ENCODE measurements around the gene ARHGEF10L.

ARHGEF10L gene

DNA sequence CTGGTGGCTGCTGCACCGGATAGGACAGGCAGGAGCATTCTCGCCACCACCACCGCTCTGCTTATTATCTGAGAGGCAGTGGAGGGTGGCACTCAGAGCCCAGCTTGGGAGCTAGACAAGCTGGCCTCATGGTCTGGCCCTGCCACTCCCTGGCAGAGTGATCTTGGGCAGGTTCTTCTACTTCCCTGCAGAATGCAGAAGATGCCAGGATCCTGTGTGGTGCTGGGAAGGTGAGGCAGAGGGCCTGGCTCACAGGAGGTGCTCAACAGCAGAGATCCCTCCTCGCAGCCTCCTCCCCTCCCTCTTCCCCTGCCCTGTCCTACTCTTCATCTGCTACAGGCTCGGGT lies 60.4 kb downstream of the ARHGEF10L start:
- no peak for DNase-seq
- intact Hi-C loops (cut with DNase I; ENCODE audit: low total_unique reads) = no loop called here
- H3K4me3 ChIP-seq = no peak overlapping the region
- H3K9me3 ChIP-seq = no peaks in the 10 kb centered on the region
- no peaks in the 10 kb centered on the region for H3K27me3 ChIP-seq
- peaks cover 0 to 100% (median 58%) of the 10 kb centered on the region in 4 donors for H3K4me1 ChIP-seq
- peaks cover 7 to 22% (median 20%) of the 10 kb centered on the region in 3 donors for H3K36me3 ChIP-seq
- TF ChIP-seq, protein P1, sequence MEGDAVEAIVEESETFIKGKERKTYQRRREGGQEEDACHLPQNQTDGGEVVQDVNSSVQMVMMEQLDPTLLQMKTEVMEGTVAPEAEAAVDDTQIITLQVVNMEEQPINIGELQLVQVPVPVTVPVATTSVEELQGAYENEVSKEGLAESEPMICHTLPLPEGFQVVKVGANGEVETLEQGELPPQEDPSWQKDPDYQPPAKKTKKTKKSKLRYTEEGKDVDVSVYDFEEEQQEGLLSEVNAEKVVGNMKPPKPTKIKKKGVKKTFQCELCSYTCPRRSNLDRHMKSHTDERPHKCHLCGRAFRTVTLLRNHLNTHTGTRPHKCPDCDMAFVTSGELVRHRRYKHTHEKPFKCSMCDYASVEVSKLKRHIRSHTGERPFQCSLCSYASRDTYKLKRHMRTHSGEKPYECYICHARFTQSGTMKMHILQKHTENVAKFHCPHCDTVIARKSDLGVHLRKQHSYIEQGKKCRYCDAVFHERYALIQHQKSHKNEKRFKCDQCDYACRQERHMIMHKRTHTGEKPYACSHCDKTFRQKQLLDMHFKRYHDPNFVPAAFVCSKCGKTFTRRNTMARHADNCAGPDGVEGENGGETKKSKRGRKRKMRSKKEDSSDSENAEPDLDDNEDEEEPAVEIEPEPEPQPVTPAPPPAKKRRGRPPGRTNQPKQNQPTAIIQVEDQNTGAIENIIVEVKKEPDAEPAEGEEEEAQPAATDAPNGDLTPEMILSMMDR (IDR thresholded peaks at IDR 0.05) = no peak
- peak overlapping the region; percentile 100 for H3K27ac ChIP-seq

DNA sequence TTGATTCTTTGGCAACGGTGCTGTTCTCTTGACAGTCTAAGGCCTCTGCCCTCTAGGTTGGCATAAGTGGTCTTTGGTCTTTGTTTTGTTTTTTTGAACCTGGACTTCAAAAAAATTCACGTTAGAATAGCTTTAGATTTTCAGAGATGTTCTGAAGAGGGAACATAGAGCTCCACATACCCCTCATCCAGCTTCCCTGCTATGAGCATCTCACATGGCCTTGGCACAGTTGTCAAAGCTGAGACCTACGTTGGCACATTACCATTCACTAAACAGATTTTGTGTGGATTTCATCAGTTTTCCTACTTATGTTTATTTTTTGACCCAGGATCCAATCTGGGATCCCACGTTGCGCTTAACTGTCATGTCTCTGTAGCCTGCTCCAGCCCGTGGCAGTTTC lies 60.8 kb downstream of the ARHGEF10L start:
- intact Hi-C loops (cut with DNase I; ENCODE audit: low total_unique reads) = no loop called here
- TF ChIP-seq, protein P1 (IDR thresholded peaks at IDR 0.05) = no peak
- H3K4me3 ChIP-seq = no peak overlapping the region
- H3K36me3 ChIP-seq = peaks cover 10 to 24% (median 20%) of the 10 kb centered on the region in 3 donors
- no peak for DNase-seq
- H3K27ac ChIP-seq = peak overlapping the region; percentile 100
- no peaks in the 10 kb centered on the region for H3K27me3 ChIP-seq
- H3K4me1 ChIP-seq = peaks cover 0 to 100% (median 60%) of the 10 kb centered on the region in 4 donors
- H3K9me3 ChIP-seq = no peaks in the 10 kb centered on the region

DNA sequence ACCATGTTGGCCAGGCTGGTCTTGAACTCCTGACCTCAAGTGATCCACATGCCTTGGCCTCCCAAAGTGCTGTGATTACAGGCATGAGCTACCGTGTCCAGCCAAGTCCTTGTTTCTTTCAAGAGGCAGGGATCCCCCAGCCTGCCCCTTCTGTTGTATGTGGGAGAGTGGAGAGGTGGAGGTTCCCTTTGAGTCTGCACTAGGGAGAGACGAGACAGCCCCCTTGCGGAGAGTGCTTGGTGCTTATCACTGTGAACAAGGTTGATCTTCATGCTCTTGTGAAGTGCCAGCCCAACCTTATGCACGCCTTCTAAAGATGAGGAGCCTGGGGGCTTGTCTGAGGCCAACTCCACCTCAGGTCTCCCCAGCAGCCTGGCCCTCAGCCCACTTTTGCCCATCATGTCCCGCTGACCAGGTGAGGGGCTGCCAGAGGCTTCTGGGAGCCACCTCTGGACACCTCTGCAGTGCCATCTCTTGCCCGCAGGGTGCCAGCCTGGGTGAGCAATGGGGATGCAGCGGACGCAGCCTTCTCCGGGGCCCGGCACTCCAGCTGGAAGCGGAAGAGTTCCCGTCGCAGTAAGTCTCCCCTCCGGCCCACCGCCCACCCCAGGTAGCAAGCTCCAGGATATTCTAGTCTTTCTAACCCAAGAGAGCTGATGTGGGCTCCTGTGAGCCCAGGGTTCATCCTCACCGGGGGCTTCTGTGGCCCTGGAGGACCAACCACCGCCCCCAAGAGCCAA lies 62.3 kb downstream of the ARHGEF10L start:
- Histone ChIP-seq H3K27ac (peak overlapping the region; percentile 100), H3K36me3 (peaks cover 10 to 28% (median 20%) of the 10 kb centered on the region in 3 donors), H3K27me3 (no peaks in the 10 kb centered on the region), H3K9me3 (no peaks in the 10 kb centered on the region), H3K4me1 (peaks cover 0 to 100% (median 59%) of the 10 kb centered on the region in 4 donors), H3K4me3 (no peak overlapping the region)
- TF ChIP-seq, protein P1 (IDR thresholded peaks at IDR 0.05) = no peak
- DNase-seq = no peak
- intact Hi-C loops (cut with DNase I; ENCODE audit: low total_unique reads) = no loop called here

DNA sequence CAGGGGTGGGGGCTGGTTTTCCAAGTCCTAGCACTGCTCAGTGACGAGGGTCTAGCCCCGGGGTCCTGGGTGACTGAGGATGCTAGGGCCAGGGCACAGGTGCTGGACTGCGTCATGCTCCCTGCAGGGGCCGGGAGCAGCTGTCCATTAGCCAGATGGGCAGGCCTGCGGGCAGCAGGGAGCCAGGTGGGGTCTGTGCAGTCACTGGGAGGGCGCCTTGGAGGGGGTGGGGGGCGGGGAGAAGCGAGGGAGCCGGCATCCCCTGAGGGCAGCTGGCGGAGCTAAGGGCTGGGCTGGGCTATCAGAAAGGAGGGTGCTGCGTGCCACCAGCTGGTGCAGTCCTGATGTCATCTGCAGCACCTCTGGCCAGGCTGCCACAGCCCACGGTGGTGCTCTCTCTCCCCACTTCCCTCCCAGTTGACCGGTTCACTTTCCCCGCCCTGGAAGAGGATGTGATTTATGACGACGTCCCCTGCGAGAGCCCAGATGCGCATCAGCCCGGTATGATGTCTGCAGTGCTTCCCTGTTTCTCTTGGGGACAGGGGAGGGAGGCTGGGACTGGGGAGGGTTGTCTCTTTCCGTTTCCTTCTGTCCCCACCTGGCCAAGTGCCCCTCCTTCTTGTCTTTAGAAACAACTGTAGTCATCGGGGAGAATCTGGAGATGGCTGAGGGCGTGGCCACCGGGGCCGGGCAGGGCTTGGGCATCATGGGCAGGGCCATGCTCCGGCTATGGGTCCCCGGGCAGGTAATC lies 63.8 kb downstream of the ARHGEF10L start:
- intact Hi-C loops (cut with DNase I; ENCODE audit: low total_unique reads) = no loop called here
- H3K27ac ChIP-seq = peak overlapping the region; percentile 100

DNA sequence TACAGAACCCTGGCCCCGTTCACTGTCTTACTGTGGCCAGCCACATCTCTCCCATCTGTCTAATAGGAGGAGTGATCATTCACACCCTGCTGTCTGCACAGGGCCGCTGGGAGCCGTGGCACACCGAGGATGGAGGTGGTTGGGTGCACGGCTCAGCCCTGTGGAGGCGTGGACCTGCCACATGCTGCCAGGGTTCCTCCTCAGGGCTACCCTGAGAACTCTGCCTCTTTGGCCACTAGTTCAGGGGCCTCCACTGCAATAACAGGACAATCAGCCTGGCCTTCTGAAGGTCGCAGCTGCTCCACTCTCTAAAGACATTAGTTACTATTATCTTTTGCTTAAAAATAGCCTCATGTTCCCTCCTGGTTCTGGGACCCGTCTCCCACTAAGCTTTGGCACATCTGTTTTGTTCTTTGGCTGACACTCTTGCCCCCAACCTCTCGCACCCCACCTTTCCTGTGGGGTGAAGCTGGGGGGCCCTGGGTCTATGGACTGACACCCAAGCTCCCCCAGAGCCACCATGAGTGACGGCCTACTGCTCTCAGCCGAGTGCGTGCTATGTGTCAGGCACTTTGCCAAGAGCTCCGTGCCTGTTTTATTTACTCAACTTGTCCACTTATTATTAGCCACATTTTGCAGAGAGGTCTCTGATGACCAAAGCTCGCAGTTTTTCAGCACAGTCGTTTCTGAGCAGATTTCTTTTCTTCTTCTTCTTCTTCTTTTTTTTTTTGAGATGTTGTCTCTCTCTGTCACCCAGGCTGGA lies 66.3 kb downstream of the ARHGEF10L start:
- H3K4me3 ChIP-seq = no peak overlapping the region
- peak overlapping the region; percentile 100 for H3K27ac ChIP-seq
- no peaks in the 10 kb centered on the region for H3K9me3 ChIP-seq
- H3K27me3 ChIP-seq = no peaks in the 10 kb centered on the region
- peaks cover 28 to 62% (median 52%) of the 10 kb centered on the region in 3 donors for H3K36me3 ChIP-seq
- DNase-seq = peak; percentile 79 to 91
- TF ChIP-seq, protein P1 (IDR thresholded peaks at IDR 0.05) = no peak
- peaks cover 0 to 91% (median 42%) of the 10 kb centered on the region in 4 donors for H3K4me1 ChIP-seq
- intact Hi-C loops (cut with DNase I; ENCODE audit: low total_unique reads) = loop anchor here (2.0 kb wide), 1 partner anchor 103 kb away; no protein-coding TSS in a partner anchor

More for the DNA sequence above, 63.8 kb downstream of the ARHGEF10L start:
- peaks cover 24 to 38% (median 27%) of the 10 kb centered on the region in 3 donors for H3K36me3 ChIP-seq
- TF ChIP-seq, protein P1 (IDR thresholded peaks at IDR 0.05) = no peak
- no peaks in the 10 kb centered on the region for H3K9me3 ChIP-seq
- no peaks in the 10 kb centered on the region for H3K27me3 ChIP-seq
- peaks cover 0 to 98% (median 50%) of the 10 kb centered on the region in 4 donors for H3K4me1 ChIP-seq
- DNase-seq = no peak
- no peak overlapping the region for H3K4me3 ChIP-seq
